Osteocyte (in vitro differentiated cells): ENCODE measurements around the gene TBC1D5. TPM values are rescaled to one million over a fixed set of nuclear protein-coding genes. Genes with fewer than 3 reads are reported as not detected.

Experiments
- DNase-seq: peaks from one replicate; pipeline ENCODE4 v3.0.0; 2021; ENCODE audit warnings: mixed read lengths; ENCODE audit not compliant: unreplicated experiment; ENCODE audit errors: extremely low spot score
- H3K27ac Mint-ChIP-seq: one replicate; pipeline ENCODE4 v1.8.0; 2021; ENCODE audit warnings: mild to moderate bottlenecking, mixed read lengths; ENCODE audit not compliant: unreplicated experiment
- H3K27me3 Mint-ChIP-seq: one replicate; pipeline ENCODE4 v1.8.0; 2021; ENCODE audit warnings: mixed read lengths; ENCODE audit not compliant: unreplicated experiment
- H3K36me3 Mint-ChIP-seq: one replicate; pipeline ENCODE4 v1.8.0; 2021; ENCODE audit warnings: mixed read lengths; ENCODE audit not compliant: unreplicated experiment
- H3K4me1 Mint-ChIP-seq: one replicate; pipeline ENCODE4 v1.8.0; 2021; ENCODE audit warnings: mixed read lengths; ENCODE audit not compliant: unreplicated experiment
- H3K4me3 Mint-ChIP-seq: one replicate; pipeline ENCODE4 v1.8.0; 2021; ENCODE audit warnings: mild to moderate bottlenecking, moderate library complexity, mixed read lengths; ENCODE audit not compliant: unreplicated experiment
- H3K9me3 Mint-ChIP-seq: one replicate; pipeline ENCODE4 v1.8.0; 2021; ENCODE audit warnings: mixed read lengths; ENCODE audit not compliant: unreplicated experiment
- total RNA-seq: library from RNA; stranded (reverse); gene quantifications from 2 replicates; pipeline ENCODE4 v1.2.1, GENCODE V29; 2021
- TF ChIP-seq, protein P1 (sequence below): fragments of 200-600 bp; sonication (generic); IDR thresholded peaks from 2 replicates; pipeline ENCODE4 v1.5.0; 2021; ENCODE audit warnings: antibody characterized with exemption, mild to moderate bottlenecking, moderate library complexity

The TBC1D5 gene
- total RNA-seq, 1 donor from 2014 or later: 69.2 TPM

DNA sequence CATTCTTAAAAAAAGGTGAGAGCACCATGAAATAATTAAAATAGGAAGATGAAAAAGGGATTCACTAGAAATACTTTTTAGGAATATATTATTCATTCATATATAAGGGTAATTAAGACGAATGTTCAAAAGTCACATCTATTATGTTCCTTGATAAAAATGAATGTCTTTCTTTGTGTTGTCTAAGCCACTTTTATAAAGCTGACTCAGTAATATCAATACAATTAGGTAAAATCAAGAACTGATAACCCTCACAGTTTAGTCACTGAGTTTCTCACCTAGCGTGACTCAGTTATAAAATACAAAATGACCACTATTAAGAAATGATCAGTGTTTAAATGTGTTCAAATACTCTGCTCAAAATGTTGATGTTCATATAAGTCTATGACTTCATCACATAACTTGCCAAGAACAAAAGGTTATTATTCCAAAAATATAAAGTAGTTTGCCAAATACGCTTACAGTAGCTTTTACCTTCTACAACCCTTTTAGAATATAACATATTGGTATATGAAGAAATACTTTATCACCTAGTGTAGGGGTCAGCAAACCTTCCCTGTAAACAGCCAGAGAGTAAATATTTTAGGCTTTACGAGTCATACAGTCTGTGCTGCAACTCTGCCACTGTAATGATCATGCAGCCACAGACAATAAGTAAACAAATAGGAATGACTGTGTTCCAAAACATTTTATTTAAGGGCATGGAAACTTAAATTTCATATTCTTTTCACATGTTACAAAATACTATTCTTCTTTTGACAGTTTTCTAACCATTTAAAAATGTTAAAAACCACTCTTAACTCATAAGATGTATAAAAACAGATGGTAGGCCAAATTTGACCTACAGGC is 369.8 kb downstream of the TBC1D5 start:
- H3K27me3 Mint-ChIP-seq: no peaks in the 10 kb centered on the region
- no peak overlapping the region for H3K4me3 Mint-ChIP-seq
- H3K4me1 Mint-ChIP-seq: peaks cover 17% of the 10 kb centered on the region
- H3K27ac Mint-ChIP-seq: peak overlapping the region; percentile 31
- TF ChIP-seq, protein P1, sequence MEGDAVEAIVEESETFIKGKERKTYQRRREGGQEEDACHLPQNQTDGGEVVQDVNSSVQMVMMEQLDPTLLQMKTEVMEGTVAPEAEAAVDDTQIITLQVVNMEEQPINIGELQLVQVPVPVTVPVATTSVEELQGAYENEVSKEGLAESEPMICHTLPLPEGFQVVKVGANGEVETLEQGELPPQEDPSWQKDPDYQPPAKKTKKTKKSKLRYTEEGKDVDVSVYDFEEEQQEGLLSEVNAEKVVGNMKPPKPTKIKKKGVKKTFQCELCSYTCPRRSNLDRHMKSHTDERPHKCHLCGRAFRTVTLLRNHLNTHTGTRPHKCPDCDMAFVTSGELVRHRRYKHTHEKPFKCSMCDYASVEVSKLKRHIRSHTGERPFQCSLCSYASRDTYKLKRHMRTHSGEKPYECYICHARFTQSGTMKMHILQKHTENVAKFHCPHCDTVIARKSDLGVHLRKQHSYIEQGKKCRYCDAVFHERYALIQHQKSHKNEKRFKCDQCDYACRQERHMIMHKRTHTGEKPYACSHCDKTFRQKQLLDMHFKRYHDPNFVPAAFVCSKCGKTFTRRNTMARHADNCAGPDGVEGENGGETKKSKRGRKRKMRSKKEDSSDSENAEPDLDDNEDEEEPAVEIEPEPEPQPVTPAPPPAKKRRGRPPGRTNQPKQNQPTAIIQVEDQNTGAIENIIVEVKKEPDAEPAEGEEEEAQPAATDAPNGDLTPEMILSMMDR: no peak
- H3K9me3 Mint-ChIP-seq: no peaks in the 10 kb centered on the region
- H3K36me3 Mint-ChIP-seq: peaks cover 14% of the 10 kb centered on the region
- DNase-seq: no peak

DNA sequence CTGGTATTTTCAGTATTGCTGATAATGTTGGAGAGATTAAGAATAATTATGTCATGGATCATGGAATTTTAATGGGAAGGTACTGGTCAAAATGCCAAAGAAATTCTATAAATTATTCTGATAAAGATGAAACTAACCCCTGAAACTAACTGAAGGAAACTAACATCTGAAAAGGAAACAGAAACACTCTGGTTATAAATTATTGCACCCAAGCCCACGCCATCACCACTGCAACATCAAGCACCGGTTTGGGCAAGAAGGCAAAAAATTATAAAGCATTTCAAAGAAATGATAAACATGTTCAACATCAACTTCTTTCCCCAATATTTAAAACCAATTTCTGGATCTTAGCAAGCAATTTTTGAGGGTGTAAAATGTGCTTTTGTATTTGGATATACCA is 372.5 kb downstream of the TBC1D5 start:
- Mint-ChIP-seq H3K4me1 (peaks cover 17% of the 10 kb centered on the region), H3K27me3 (no peaks in the 10 kb centered on the region), H3K4me3 (no peak overlapping the region), H3K27ac (peak overlapping the region; percentile 41), H3K9me3 (no peaks in the 10 kb centered on the region), H3K36me3 (peaks cover 7% of the 10 kb centered on the region)
- no peak for DNase-seq
- TF ChIP-seq, protein P1: no peak

DNA sequence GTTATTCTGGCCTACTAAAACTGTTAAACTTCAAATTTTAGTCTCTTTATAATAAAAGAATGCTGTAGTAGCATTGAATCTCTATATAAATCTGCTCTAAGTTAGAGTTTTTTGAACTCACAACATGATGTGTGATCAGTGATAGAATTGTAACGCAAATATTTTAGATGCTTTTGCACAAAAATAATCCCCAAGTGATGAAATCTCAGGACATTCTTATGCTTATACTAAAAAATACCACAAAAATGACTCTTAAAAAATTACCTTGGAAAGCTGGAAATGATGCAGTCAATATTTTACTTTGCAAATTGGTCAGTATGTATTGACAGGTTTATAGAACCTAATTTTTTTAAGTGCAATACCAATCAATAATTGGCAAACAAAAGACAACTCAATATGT is 375.3 kb downstream of the TBC1D5 start:
- H3K9me3 Mint-ChIP-seq: no peaks in the 10 kb centered on the region
- peaks cover 6% of the 10 kb centered on the region for H3K36me3 Mint-ChIP-seq
- DNase-seq: no peak
- H3K27me3 Mint-ChIP-seq: no peaks in the 10 kb centered on the region
- no peak overlapping the region for H3K4me3 Mint-ChIP-seq
- no peak overlapping the region for H3K27ac Mint-ChIP-seq
- TF ChIP-seq, protein P1: no peak
- H3K4me1 Mint-ChIP-seq: peaks cover 8% of the 10 kb centered on the region

DNA sequence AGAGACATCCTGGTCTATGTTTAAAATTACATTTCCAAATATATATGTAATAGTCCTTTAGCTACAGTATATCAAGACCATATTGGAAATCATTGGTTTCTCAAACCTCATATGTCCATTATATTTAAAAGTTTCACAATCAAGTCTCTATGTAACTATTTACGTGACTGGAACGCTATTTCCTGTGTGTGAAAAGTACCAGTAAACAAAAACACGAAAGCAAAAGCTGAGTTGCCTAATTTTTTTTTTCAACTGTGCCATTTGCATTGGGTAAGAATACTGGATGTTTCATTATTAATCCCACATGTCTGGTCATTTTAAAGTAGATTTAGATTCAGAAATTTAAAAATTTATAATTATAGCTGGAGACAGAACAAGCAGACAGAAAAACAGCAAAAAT is 381.4 kb downstream of the TBC1D5 start:
- Mint-ChIP-seq H3K9me3 (no peaks in the 10 kb centered on the region), H3K27me3 (no peaks in the 10 kb centered on the region), H3K36me3 (peaks cover 5% of the 10 kb centered on the region), H3K4me3 (no peak overlapping the region), H3K27ac (no peak overlapping the region), H3K4me1 (peaks cover 3% of the 10 kb centered on the region)
- TF ChIP-seq, protein P1: no peak
- no peak for DNase-seq

DNA sequence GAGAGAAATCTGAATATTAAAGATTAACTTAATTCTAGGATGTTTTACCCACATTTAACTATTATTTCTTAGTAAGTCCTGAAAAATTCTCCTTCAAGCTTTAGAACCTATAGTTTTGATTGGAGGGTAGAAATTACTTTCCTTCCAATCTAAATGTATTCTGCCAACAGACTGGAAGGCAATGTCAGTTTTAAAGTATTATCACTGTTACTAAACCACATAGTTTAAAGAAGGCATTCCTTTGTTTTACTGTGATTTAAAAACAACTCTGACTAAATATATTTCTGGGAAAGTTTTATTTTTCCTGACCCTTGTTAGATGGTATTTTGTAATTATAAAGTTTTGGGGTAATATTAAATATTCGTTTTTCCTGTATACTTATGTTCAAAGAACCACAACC is 382.5 kb downstream of the TBC1D5 start:
- Mint-ChIP-seq H3K27ac (no peak overlapping the region), H3K9me3 (no peaks in the 10 kb centered on the region), H3K4me1 (peaks cover 3% of the 10 kb centered on the region), H3K4me3 (no peak overlapping the region), H3K36me3 (peaks cover 7% of the 10 kb centered on the region), H3K27me3 (no peaks in the 10 kb centered on the region)
- TF ChIP-seq, protein P1: no peak
- no peak for DNase-seq
